GM12891 (cell line): ENCODE data around the gene PDGFRA. TPM values are rescaled to one million over a fixed set of nuclear protein-coding genes. Genes with fewer than 3 reads are reported as not detected.

Source experiments
- DNase-seq: peaks from one replicate; pipeline ENCODE4 v3.0.0; 2011; ENCODE audit warnings: low spot score; ENCODE audit not compliant: insufficient read length
- FAIRE-seq: peaks from 2 replicates; lab custom pipeline; 2011; peaks lifted over from hg19 to GRCh38; lab: Jason Lieb, UNC
- PAX5 ChIP-seq: IDR thresholded peaks from 2 replicates; pipeline ENCODE4 v1.6.1; 2011; ENCODE audit warnings: low read length, moderate library complexity, mild to moderate bottlenecking; ENCODE audit not compliant: insufficient read depth, severe bottlenecking
- POLR2A ChIP-seq: IDR thresholded peaks from 2 replicates; pipeline ENCODE4 v1.6.1; 2011; ENCODE audit warnings: low read depth, low read length, control low read depth
- POLR2AphosphoS5 ChIP-seq: IDR thresholded peaks from 2 replicates; pipeline ENCODE4 v1.6.1; 2011; ENCODE audit warnings: low read depth, low read length, control low read depth
- POU2F2 ChIP-seq: IDR thresholded peaks from 2 replicates; pipeline ENCODE4 v1.6.1; 2011; ENCODE audit warnings: low read depth, mild to moderate bottlenecking, control low read depth, low read length, moderate library complexity
- SPI1 ChIP-seq: IDR thresholded peaks from 2 replicates; pipeline ENCODE4 v1.6.1; 2011; ENCODE audit warnings: low read depth, low read length, control low read depth
- TAF1 ChIP-seq: IDR thresholded peaks from 2 replicates; pipeline ENCODE4 v1.6.1; 2011; ENCODE audit warnings: low read depth, low read length, control low read depth
- polyA plus RNA-seq: library from polyadenylated mRNA; unstranded; fragments of >200 nt; gene quantifications from one replicate; pipeline ENCODE4 v1.2.1, GENCODE V29; 2012; ENCODE audit warnings: low read depth, missing spikeins, inconsistent platforms; ENCODE audit not compliant: missing spikeins

The PDGFRA gene
- polyA plus RNA-seq: 0.27 TPM

DNA sequence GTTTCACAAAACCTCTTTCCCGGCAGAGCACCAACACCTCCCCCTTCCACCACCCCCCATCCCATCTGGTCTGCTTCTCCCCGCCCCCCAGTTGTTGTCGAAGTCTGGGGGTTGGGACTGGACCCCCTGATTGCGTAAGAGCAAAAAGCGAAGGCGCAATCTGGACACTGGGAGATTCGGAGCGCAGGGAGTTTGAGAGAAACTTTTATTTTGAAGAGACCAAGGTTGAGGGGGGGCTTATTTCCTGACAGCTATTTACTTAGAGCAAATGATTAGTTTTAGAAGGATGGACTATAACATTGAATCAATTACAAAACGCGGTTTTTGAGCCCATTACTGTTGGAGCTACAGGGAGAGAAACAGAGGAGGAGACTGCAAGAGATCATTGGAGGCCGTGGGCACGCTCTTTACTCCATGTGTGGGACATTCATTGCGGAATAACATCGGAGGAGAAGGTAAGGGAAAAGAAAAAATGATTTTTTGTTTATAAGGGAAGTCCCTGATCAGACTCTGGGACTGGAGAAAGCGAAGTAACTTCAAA, at the start of gene PDGFRA:
TSS of gene PDGFRA (plus strand) at position 333 of the 541 bp plus-strand sequence. CDS start 29,476 bp downstream, outside the sequence.
- DNase-seq (no peak), FAIRE-seq (no peak)
- TF ChIP-seq POLR2AphosphoS5 (no peak), SPI1 (no peak), TAF1 (no peak), POLR2A (no peak), PAX5 (no peak), POU2F2 (no peak)

DNA sequence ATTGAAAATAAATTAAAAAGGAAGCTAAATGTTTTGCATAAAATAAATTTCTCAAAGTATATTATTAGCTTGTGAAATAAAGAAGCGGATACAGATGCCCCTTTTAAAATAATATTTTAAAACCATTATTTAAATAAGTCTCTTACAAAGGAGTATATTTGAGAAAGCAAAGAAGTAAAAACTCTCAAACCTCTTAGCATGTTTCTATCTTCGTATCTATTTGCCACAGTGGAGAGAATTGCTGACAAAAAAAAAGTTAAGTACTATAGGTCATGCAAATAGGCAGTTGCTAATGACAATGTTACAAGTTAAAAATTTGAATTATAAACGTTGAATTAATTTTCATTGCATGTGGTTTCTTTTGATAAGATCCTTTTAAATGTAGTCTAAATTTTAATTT, 44.5 kb upstream of the PDGFRA start:
- TF ChIP-seq TAF1 (no peak), POLR2AphosphoS5 (no peak), PAX5 (no peak), SPI1 (no peak), POLR2A (no peak), POU2F2 (no peak)
- DNase-seq (no peak), FAIRE-seq (no peak)

DNA sequence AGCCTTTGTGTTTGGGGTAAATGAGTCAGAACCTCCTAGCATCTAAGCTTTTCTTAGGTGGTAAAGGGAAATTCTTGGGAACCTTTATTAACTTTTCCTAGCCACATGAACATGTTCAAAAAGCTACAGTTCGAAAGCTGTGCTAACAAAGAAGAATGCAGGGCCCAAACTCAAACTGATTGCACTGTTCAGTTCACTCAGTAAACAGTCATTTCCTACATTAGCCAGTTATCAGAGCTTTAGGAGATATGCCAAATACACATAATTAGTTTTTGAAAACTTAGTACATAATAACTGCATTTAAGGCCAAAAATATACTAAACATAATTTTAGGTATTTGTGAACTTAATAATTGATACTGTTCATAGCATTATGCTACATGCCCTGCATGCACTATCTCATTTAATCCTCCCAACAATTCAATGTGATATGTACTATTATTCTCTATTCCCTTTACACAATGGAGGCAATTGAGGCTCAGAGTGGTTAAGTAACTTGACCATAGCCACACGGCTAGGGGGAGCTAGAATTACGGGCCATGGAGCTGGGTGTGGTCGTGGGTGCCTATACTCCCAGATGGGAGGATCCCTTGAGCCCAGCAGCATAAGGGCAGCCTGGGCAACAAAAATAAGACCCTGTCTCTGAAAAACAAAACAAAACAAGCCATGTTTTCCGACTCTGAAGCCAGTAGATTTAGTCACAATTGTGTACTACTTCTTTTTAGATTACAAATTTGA, 43.9 kb upstream of the PDGFRA start:
- no peak for DNase-seq
- no peak for TF ChIP-seq POU2F2
- TF ChIP-seq POLR2A: no peak
- no peak for TF ChIP-seq SPI1
- TF ChIP-seq POLR2AphosphoS5: no peak
- no peak for TF ChIP-seq TAF1
- TF ChIP-seq PAX5: no peak

DNA sequence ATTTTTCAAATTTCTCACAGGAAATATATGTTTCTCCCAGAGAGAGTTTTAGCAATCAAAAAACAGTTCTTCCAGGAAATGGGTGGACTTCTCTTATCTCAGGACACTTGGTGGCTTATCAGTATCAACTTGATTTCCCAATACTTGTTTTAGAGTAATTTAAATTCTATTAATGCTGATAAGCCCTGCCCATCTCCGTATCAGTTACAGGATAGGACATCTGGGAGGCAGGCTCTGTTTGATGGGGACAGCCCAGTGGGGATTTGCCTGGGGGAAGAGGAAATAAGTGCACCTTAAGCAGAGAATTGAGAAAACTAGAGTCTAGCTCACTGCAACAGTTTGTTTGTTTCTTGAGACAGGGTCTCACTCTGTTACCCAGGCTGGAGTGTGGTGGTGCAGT, 43.2 kb upstream of the PDGFRA start:
- no peak for FAIRE-seq
- DNase-seq: no peak
- no peak for TF ChIP-seq POLR2AphosphoS5
- no peak for TF ChIP-seq TAF1
- no peak for TF ChIP-seq POU2F2
- TF ChIP-seq SPI1: no peak
- no peak for TF ChIP-seq POLR2A
- TF ChIP-seq PAX5: no peak

More for the DNA sequence above, 43.9 kb upstream of the PDGFRA start:
- FAIRE-seq: no peak

DNA sequence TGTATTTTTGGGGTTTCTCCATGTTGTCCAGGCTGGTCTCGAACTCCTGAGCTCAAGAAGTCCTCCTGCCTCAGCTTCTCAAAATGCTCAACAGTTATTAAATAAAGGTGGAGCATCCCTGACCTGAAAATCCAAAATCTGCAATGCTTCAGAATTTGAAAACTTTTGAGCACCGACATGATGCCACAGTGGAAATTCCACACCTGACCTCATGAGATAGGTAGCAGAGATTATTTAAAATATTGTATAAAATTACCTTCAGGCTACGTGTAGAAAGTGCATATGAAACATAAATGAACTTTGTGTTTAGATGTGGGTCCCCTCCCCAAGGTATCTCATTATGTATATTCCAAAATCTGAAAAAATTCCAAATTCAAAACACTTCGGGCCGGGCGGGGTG, 42.7 kb upstream of the PDGFRA start:
- TF ChIP-seq POLR2AphosphoS5 (no peak), POLR2A (no peak), TAF1 (no peak), POU2F2 (no peak)
- no peak for FAIRE-seq
- DNase-seq: no peak

DNA sequence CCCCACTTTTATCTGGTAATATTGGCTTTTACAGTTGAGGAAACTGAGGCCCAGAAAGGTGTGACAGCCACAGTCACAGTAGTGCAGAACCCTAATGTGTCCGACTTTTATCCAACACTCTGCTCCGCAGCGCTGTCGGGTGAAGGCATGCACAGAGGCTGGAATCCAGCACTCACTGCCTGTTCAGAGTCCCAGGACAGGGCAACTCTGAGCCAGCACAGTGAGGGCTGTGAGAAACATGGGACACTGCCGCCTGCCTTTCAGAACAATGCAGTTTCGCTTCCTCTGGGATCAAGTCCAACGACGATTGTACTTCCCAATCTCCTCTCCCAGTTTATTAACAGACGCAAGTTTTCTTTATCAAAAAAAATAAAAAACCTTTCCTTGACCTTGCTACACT, 41.9 kb upstream of the PDGFRA start:
- no peak for DNase-seq
- FAIRE-seq: no peak
- TF ChIP-seq TAF1: no peak

DNA sequence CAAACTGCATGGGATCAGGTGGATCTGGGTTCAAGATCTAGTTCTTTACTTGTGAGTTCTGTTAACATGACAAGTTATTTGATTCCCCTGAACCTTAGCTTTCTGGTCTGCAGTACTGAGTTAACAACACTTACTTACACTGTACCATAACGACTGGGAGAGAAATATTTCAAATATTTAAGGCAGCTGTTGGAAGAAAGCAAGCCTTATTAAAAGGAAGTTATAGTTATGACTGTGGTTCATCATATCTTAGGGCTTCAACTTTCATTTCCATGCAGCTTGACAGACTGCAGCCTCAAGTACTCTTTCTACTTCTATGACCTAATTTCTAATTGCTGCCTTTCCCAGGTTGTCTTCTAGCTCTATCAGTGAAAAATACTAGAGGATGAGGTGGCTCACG, 40.0 kb upstream of the PDGFRA start:
- no peak for DNase-seq
- no peak for TF ChIP-seq PAX5
- no peak for TF ChIP-seq POU2F2
- TF ChIP-seq POLR2AphosphoS5: no peak
- no peak for TF ChIP-seq SPI1
- no peak for TF ChIP-seq POLR2A
- no peak for TF ChIP-seq TAF1
- no peak for FAIRE-seq

DNA sequence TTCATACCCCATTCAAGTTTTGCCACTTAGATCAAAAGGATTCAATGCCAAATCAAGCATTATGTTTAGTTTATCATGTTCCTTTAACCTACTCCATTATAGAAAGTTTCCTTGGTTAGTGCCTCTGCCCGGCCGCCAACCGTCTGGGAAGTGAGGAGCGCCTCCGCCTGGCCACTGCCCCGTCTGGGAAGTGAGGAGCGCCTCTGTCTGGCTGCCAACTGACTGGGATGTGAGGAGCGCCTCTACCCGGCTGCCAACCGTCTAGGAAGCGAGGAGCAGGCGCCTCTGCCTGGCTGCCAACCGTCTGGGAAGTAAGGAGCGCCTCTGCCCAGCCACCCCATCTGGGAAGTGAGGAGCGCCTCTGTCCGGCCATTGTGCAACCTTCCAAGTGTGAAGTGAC, 36.3 kb upstream of the PDGFRA start:
- no peak for DNase-seq
- TF ChIP-seq POU2F2 (no peak), TAF1 (no peak), SPI1 (no peak), PAX5 (no peak), POLR2AphosphoS5 (no peak)
- FAIRE-seq: no peak

DNA sequence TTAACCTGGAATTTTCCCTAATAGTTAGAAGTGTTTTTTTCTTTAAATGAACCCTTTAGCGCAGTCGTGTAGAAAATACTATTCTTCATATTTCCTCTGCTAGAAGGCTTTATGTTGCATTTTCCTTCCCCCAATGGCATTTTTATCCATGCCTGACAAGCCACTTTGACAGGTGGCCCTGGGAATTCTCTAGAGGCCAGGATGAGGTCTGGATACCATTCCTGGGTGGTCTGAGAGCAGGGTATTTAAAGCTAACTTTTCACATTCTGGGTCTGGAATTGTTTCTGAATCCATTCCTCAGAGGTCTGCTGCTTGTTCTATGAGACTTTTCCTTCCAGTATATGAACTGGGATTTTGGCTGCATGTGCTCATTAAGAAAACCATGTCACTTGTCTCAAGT, 31.2 kb upstream of the PDGFRA start:
- FAIRE-seq (no peak), DNase-seq (no peak)
- TF ChIP-seq TAF1 (no peak), POLR2AphosphoS5 (no peak), SPI1 (no peak), POLR2A (no peak), POU2F2 (no peak), PAX5 (no peak)

DNA sequence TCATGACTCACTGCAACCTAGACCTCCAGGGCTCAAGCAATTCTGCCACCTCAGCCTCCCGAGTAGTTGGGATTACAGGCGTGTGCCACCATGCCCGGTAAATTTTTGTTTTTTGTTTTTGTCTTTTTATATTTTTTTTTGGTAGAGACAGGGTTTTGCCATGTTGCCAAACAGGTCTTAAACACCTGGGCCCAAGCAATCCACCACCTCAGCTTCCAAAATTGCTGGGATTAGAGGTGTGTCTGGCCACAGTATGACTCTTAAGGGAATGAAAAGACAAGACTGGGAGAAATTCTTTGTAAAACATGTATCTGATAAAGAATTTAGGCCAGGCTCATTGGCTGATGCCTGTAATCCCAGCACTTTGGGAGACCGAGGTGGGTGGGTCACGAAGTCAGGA, 29.2 kb upstream of the PDGFRA start:
- FAIRE-seq (no peak), DNase-seq (no peak)
- TF ChIP-seq POU2F2: no peak
- TF ChIP-seq TAF1: no peak
- no peak for TF ChIP-seq SPI1
- TF ChIP-seq PAX5: no peak
- no peak for TF ChIP-seq POLR2AphosphoS5
- TF ChIP-seq POLR2A: no peak
